NCI-H82 treated with DMSO at 0.1 percent for 48 hours (cell line): ENCODE results near the gene PLEKHA6.
A peak's percentile ranks its signal among the peaks of the same experiment; 100 is the strongest.

ENCODE experiments used
- DNase-seq: peaks from one replicate; lab custom pipeline; 2025; ENCODE audit not compliant: unreplicated experiment; lab: John Stamatoyannopoulos, UW

The PLEKHA6 gene

DNA sequence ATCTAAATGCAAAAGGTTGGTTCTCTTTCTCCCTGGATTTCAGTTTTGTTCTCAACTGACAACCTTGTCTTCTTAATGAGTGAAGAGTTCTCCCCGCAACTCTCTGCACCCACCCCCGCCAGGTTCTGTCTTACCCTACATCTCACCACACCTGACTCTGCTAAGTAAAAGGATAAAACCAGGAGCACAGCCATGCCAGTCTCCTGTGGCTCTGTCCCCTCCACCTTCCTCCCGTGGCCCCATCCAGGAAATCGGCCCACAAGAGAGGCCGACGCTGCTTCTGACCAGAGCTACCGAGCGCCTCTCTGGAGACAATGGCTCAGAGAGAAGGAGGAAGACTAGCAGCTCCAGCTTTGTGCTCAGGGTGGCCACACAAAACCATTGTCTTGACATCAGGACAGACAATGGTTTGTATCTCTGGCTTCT is 72.2 kb downstream of the PLEKHA6 start:
- no peak for DNase-seq

DNA sequence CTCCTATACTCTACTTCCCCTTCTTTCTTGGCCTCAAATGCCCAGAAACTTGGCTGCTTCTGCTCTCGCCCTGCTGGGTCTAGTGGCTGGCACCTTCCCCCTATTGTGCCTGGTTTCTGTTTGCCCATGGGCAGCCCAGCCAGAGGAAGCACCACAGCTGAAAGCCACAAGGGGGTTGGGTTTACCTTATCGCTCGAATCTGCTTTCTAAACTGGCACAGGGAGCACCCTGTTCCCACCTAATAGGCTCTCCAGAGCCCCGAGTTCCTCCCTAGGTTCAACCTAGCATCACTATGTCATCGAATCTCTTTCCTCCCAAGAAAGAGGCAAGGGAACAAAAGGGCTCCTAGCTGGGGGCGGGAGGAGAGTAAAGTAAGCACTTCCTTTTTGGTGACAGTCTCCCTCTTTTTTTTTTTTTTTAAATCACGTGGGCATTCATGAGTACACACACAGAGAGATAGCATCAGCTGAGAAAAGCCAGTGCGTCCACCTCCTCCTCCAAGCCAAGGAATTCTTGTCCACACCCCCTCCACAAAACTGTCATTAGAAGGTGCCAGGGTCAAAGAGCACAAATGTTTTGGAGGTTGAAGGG is 72.8 kb downstream of the PLEKHA6 start:
- no peak for DNase-seq

DNA sequence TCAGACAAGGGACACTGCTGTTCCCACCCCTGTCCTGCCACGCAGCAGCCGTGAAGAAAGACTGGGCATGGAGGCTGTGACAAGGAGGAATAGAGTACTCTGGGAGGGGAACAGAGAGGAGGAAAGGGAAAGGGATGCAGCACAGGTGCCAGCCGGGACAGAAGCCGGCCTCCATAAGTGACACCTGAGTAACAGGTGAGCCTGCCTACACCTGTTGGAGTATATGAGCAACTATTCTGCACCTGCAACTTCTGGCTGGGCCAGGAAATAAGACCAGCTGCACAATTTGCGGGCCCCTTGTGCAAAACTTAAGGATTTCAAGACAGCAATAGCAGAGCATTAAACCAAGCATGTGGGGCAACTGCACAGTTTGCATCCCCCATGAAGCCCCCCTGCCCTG is 73.4 kb downstream of the PLEKHA6 start:
- no peak for DNase-seq

DNA sequence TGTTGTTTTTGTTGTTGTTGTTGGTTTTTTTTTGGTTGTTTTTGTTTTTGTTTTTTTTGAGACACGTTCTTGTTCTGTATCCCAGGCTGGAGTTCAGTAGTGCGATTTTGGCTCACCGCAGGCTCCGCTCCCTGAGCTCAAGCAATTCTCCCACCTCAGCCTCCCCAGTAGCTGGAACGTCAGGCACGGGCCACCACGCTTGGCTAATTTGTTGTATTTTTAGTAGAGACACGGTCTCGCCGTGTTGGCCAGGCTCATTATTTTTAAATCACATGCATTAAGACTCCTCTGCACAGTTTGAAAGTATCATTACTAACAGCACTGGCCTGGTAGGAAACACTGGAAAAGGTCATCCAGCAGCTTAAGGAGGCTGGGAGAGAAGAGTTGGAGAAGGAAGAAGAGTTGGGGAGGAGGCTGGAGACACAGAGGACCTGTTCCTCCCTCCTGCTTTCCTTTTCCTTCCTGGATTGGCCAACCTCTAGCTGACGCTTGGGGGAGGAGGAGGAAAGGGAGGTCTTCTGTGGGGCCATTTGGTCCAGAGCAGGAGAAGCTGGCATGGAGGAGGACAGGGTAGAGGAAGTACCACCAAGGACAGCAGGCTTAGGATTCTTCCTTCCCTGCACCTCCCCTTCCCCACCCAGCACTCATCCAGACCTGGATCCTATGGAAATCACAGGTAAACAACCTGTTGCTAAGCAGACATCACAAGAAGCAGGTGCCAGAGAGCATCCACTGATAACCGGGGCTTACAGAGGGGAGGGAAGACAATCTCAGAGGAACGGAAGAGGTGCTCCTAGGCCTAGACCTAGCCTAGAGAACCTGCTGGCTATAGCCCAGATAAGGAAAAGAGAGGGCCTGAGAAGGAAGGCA is 74.1 kb downstream of the PLEKHA6 start:
- no peak for DNase-seq

DNA sequence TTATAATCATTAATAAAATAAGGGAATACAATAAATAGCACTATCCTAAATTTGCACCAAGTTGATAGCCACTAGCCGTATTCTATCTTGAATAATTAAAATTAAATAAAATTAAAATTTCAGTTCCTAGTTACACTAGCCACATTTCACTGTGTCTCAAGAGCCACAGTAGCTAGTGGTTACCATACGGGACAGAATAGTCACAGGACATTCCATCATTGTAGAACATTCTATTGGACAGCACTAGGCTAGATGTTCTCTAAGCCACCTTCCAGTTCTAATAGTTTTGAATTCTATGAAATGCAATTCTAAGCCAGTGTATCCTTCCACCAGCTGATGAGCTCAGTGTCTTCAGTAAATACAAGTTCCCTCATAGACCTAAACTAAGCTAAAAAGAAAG is 74.8 kb downstream of the PLEKHA6 start:
- no peak for DNase-seq

DNA sequence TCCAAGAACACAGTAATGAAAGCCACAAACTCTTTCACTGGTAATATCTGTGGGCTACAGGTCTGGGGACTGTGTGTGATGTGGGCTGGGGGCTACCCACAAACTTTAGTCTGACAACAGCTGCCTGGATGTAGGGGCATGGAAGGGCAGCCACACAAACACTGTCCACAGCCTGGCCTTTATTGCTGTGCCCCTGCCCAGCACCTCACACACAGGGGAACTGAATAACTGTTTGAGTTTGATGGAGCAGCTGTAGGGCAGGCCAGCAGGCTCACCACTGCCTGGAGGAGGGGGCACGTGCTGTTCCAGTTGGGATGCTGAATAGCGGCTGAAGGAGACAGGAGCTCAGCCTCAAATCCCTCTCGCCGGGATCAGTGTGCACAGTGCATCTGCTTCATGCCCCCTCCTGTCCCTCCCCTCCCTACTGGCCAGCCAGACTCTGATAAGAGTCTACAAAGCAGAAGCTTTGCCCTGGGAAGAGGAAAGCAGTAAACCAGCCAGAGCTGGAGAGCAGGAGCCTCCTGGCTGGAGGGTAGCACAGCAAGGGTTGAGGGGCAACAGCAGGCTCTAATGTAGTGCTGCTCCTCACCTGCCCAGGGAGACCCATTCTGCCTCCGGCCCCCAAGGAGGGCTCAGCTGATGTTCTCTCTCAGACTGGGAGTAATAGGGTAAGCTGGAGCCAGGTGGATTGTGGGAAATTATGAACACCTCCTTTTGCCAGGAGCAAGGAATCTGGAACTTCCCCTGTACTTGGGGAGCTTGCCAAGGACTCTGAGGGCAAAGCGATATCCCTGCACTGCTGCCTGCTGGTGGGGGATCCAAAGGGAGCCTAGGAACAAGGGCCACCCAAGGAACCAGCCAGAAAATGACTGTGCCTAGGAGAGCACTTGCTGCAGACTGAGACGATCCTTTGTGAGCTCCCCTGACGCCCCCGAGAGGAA is 75.7 kb downstream of the PLEKHA6 start:
- peak; percentile 52 for DNase-seq

DNA sequence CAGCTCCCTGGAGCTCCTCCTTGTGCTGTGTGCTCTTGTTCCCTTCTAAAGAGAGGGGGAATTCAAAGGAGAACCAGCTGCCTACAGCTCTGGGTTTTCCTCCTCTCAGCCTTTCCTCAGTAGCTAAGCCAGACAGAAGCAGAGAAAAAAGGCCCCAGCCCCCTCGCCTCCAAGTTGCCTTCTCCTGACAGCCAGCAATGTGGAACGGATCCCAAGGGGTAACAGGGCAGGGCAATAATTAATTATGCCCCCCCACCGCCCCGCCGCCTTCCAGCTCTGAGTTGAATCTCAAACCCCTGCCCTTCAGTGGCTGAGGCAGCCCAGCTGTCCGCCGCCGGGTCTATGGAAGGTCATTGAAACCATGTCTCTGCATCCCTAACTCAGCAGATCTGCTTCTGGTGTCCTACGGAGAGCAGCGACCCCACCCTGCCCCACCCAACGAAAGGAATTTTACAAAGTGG is 76.9 kb downstream of the PLEKHA6 start:
- DNase-seq = no peak

DNA sequence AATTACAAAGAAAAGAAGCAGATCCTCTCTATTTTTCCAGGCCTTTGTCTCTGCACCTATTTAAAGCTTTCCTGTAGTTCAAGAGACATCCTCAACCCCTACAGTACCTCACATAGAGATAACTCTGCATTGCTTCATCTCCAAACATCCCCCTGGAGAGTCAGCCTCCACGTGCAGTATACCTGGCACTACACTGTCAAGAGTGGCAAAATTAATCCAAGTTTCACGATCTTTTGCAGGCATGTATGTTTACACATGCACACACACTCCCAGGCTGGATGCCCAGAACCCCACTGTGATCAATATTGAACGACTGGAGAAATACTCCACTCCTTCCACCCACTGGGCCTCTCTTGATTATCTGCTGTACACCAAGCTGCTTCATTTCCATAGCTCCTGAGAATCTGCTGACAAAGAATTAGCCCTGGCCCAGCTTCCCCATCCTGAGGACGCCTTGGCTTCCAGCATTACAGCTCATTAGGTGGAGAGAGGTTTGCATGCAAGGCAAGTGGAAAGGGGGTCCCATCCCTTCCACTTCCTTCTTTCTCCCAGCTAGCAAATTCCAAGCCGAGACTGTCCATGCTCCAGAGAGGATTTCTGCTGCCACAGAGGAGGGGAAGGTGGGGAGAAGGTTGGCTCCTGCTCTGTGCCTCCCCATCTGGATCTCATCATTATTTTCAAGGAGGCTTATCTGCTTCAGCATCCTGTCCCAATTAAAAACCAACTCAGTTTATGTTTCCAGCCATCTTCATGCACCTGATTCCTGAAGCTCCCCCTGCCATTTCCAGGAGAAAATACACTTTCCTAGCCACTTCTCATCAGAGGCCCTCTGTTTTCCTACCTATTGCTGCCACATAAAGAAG is 79.4 kb downstream of the PLEKHA6 start:
- DNase-seq = no peak

DNA sequence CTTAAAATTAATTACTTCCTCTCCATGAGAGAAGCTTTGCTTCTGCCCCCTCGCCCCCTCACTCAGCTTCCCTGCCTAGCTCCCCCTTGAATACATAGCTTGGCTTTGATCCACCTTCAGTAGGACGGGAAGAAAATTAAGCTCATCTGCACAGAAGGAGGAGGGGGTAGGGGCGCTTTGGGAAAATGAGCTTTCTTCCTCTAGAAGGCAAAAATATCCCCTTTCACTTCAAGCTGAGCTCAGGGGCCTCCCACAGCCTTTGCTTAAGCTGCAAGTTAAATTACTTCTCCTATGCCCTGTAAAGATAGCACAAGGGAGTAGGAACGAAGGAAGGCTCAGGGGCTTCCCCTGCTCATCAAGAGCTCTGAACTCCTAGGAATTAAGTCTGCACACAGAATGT is 80.8 kb downstream of the PLEKHA6 start:
- DNase-seq = no peak

DNA sequence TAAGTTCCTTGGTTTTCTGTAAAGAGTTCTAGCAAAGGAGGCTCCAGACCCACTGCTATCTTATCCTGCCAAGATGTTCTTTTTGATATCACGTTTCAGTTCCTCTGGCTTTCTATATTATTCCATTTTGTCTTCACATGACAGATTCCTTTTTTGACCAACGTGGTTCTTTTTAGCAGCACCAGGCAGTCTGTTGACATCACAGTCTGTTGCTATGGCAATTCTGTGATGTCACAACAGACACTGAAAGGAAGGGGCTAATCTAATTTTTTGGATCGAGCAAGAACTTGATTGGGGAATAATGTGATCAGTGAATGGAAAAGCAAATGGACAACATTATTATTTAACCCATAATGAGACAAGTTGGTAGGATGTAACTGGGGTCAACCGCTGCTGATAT is 81.5 kb downstream of the PLEKHA6 start:
- no peak for DNase-seq

DNA sequence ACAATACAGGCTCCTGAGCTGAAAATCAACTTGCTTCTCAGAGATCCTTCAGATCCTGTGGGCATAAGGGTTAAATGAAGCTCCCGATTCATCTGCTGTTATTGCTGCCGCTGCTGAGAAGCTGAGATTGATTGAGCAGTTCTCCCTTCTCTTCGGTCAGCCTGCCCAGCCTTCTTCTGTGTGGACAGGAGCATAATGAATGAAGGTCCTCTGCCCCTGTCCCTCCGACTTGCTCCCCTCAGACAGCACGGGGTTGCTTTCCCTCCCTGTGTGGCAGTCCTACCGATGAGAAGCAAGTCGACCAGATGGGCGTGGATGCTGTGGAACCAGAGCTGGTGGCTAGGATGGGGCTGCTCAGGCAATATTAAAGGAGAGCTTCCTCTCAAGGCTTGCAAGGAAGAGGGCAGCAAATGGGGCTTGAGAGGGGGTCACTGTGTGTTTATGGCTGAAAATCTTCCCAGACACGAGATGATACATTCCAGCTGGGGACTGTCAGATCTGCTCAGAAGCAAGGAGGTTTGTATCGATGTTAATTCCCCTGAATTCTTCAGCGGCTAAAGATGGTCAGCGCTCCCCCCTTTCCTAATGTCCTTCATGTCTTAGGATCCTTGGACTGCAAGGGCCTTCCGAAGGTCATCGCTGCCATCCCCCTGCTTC is 82.0 kb downstream of the PLEKHA6 start:
- DNase-seq = no peak

DNA sequence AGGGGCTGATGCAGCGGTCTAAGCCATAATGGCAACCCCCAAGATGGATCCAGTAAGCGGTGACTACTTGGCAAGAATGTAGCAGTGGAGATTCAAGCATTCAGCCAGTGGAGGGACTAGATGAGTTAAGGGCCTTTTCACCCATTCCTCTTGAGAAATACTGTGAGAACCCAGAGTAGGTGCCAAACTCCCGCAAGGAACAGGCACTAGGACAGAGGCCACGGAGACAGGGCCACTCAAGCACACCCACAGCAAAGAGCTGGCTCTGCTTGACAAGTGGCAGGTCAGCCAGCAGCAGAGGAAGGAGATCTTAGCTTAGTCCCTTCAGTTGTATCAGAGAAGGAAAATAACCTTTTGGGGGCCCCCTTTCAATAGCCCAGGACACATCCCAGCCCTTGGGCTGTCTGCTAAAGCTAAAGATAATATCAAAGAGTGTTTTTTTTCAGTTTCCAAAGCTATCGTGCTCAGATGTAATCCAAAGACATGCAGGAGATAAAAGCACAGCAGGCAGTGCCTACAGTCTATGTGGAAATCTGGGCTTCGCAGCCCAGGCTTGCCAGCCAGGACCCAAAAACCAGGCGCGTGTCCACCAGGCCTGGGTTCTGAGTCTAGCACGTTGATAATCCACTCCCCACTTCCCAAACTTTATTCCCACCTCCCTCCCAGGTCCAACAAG is 83.9 kb downstream of the PLEKHA6 start:
- DNase-seq = no peak

DNA sequence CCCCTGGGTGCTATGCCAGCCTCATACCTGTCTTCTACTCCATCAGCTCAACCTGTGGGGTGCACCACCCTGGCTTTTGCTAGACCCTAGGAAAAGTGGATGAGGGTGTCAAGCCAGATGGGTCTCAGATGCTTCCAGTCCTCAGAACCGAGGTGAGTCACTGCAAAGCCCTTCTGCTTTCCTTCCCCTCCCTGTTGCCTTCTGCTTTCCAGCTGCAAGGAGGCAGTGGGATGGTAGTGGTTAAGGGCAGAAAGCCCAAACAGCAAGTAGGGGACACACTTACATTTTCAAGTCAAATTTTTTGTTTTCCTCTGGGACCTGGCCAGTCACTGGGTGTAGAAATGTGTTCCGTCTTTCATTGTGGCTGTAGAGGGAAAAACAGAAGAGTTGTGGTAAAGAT is 85.3 kb downstream of the PLEKHA6 start:
- no peak for DNase-seq

DNA sequence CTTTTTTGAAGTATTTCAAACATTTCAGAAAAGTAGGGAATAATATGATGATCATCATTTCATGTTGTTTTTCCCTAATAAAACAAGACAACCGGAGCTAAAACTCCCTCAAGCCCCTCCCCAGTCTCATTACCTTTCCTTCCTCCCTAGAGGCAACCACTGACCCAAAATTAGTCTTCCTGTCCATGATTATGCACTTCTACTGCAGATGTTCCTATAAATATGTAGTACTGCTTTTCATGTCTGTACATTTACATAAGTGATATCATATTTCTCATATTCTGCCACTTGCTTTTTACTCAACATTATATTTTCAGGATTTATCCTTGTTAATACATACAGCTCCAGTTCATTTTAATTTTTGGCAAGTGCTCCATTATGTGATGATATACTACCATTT is 87.2 kb downstream of the PLEKHA6 start:
- no peak for DNase-seq

DNA sequence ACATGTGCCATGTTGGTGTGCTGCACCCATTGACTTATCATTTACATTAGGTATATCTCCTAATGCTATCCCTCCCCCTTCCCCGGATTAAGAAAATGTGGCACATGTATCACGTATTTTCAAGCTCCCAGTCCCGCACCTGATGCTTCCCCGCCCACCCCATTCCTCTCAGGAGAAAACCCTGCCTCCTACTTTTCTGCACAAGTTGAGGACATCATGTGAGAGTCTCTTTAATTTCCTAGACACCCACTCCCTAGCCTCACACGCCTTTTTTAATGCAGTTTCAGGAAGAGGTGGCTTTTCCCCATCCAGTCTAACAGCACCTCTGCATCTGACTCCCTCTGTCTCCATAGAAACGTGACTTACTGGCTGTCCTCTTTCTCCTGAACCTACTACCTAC is 87.8 kb downstream of the PLEKHA6 start:
- no peak for DNase-seq

DNA sequence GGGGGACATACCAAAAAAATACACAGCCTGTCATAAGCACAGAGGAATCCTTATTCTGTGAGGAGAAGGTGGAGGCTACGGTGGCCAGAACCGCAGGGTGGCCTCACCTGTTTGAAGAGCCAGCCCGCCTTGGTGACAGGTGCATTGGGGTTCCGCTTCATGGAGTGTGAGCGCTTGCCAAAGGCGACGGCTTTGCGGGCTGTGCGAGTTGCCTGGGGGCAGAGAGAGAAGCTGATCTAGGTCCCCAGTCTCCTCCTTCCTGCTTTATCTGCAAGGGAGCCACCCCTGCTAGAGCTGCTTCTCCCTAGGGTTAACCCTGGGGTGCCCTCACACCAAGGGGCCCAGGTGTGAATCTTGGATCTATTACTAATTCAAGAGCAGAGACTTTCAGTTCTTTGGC is 91.6 kb downstream of the PLEKHA6 start:
- no peak for DNase-seq

DNA sequence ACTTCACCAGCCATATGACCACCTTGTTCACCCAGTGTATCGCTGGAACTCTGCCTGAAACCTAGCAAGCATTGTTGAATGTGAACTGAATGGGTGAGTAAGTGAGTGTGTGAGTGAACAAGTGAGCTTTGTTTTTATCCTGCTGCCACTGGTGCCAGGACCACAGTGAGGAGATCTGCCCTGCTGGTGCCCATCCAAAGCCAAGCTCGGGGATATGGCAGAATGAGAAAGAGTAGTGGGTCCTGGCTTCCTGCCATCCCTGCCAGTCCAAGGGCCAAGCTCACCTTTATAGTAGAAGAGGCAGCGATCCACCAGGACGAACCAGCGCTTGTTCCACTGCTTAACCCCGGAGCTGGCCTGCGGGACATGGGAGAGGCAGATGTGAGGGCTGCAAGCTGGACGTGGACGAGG is 92.5 kb downstream of the PLEKHA6 start:
- DNase-seq = no peak

DNA sequence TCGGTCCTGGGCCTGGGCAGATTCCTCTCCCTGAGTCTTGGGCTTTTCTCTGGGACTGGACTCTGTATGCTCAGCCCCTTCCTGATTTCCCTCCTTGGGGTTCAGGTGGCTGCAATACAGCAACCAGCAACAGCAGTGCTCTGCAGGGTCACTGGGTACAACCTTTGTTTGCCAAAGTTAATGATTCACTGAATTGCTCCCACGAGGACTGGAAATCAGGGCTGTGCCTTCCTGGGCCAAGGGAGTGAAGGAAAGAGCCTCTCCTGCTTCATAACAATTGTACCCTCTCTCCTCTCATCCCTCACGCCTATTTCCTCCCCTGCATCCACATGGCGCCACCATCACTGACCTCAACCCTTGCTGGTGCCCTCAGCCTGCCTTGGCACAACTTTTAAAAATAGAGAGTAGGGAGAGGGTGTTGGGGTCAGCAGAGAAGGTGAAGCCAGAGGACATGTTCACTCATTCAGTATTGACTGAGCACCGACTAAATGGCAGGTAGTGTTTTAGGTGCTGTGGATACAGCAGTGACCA is 93.2 kb downstream of the PLEKHA6 start:
- no peak for DNase-seq

DNA sequence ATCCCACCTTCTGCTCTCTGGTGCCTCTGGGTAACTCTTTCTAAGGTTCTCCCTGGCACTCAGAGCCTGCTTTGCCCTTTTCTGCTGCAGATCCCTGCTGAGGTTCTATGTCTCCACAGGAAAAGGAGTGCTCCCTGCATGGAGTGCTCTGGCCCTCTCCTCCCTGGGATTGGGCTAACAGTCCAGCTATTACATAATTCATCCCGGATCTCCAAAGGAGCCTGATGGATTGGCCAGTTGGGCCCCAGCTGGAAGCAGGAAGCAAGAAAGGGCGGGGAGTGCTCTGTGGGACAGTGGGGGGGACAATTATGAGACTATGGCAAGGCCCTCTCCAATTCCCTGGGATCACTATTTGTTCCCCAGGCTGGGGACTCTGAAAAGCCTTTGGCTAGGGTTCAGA is 94.1 kb downstream of the PLEKHA6 start:
- no peak for DNase-seq
